WERI-Rb-1 (cell line): ENCODE results near the gene RPS16.

ENCODE experiments used
- DNase-seq: peaks from one replicate; pipeline ENCODE4 v3.0.0-alpha.2; 2020
- H3K27ac ChIP-seq: fragments of 250-450 bp; sonication (Bioruptor Pico); 2 replicates; pipeline ENCODE4 v1.5.1; 2020; ENCODE audit warnings: mild to moderate bottlenecking, moderate library complexity
- H3K27me3 ChIP-seq: fragments of 250-450 bp; sonication (Bioruptor Pico); 2 replicates; pipeline ENCODE4 v1.5.1; 2021; ENCODE audit warnings: mild to moderate bottlenecking, low read depth, moderate library complexity; ENCODE audit not compliant: insufficient read depth, severe bottlenecking
- H3K36me3 ChIP-seq: fragments of 250-450 bp; sonication (Bioruptor Pico); 2 replicates; pipeline ENCODE4 v1.5.1; 2020; ENCODE audit warnings: mild to moderate bottlenecking, moderate library complexity
- H3K4me3 ChIP-seq: 2 replicates; pipeline ENCODE4 v1.5.1; 2011; ENCODE audit warnings: low read depth, mild to moderate bottlenecking, control low read depth, low read length
- H3K9me3 ChIP-seq: fragments of 250-450 bp; sonication (Bioruptor Pico); 2 replicates; pipeline ENCODE4 v1.5.1; 2021; ENCODE audit warnings: mild to moderate bottlenecking, moderate library complexity; ENCODE audit not compliant: severe bottlenecking
- TF ChIP-seq, protein P1 (sequence below): IDR thresholded peaks from 2 replicates; pipeline ENCODE4 v1.5.1; 2011; ENCODE audit warnings: low read depth, mild to moderate bottlenecking, control low read depth, inconsistent platforms, low read length

The RPS16 gene

GRCh38 chr19:39410831-39411080 lies 25.0 kb downstream of the RPS16 start:
- DNase-seq: no peak
- TF ChIP-seq, protein P1, sequence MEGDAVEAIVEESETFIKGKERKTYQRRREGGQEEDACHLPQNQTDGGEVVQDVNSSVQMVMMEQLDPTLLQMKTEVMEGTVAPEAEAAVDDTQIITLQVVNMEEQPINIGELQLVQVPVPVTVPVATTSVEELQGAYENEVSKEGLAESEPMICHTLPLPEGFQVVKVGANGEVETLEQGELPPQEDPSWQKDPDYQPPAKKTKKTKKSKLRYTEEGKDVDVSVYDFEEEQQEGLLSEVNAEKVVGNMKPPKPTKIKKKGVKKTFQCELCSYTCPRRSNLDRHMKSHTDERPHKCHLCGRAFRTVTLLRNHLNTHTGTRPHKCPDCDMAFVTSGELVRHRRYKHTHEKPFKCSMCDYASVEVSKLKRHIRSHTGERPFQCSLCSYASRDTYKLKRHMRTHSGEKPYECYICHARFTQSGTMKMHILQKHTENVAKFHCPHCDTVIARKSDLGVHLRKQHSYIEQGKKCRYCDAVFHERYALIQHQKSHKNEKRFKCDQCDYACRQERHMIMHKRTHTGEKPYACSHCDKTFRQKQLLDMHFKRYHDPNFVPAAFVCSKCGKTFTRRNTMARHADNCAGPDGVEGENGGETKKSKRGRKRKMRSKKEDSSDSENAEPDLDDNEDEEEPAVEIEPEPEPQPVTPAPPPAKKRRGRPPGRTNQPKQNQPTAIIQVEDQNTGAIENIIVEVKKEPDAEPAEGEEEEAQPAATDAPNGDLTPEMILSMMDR: no peak
- H3K9me3 ChIP-seq: no peaks in the 10 kb centered on the region
- H3K27ac ChIP-seq: no peak overlapping the region
- no peak overlapping the region for H3K4me3 ChIP-seq
- no peaks in the 10 kb centered on the region for H3K27me3 ChIP-seq
- peaks cover 7% of the 10 kb centered on the region for H3K36me3 ChIP-seq

GRCh38 chr19:39410017-39410830 lies 25.5 kb downstream of the RPS16 start:
- peaks cover 4% of the 10 kb centered on the region for H3K36me3 ChIP-seq
- TF ChIP-seq, protein P1: no peak
- peak overlapping the region; percentile 36; the same call in 1 of the 2 replicates for H3K27ac ChIP-seq
- no peaks in the 10 kb centered on the region for H3K27me3 ChIP-seq
- H3K4me3 ChIP-seq: peak overlapping the region; percentile 84
- H3K9me3 ChIP-seq: no peaks in the 10 kb centered on the region
- no peak for DNase-seq

GRCh38 chr19:39409208-39410016 lies 26.3 kb downstream of the RPS16 start:
- H3K9me3 ChIP-seq: no peaks in the 10 kb centered on the region
- peak overlapping the region; percentile 36 for H3K27ac ChIP-seq
- peak overlapping the region; percentile 84 for H3K4me3 ChIP-seq
- H3K36me3 ChIP-seq: no peaks in the 10 kb centered on the region
- TF ChIP-seq, protein P1: no peak
- H3K27me3 ChIP-seq: no peaks in the 10 kb centered on the region
- DNase-seq: peak; percentile 81

DNA sequence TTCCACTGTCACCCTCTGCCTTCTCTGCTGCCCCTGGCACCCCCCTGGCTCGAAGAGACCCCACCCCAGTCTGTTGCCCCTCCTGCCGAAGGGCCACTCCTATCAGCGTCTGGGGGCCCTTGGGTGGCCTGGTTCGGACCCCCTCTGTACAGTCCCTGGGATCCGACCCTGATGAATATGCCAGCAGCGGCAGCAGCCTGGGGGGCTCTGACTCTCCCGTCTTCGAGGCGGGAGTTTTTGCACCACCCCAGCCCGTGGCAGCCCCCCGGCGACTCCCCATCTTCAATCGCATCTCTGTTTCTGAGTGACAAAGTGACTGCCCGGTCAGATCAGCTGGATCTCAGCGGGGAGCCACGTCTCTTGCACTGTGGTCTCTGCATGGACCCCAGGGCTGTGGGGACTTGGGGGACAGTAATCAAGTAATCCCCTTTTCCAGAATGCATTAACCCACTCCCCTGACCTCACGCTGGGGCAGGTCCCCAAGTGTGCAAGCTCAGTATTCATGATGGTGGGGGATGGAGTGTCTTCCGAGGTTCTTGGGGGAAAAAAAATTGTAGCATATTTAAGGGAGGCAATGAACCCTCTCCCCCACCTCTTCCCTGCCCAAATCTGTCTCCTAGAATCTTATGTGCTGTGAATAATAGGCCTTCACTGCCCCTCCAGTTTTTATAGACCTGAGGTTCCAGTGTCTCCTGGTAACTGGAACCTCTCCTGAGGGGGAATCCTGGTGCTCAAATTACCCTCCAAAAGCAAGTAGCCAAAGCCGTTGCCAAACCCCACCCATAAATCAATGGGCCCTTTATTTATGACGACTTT lies 27.1 kb downstream of the RPS16 start:
- Histone ChIP-seq H3K27ac (no peak overlapping the region), H3K27me3 (no peaks in the 10 kb centered on the region), H3K36me3 (no peaks in the 10 kb centered on the region), H3K4me3 (no peak overlapping the region), H3K9me3 (no peaks in the 10 kb centered on the region)
- TF ChIP-seq, protein P1: no peak
- no peak for DNase-seq

DNA sequence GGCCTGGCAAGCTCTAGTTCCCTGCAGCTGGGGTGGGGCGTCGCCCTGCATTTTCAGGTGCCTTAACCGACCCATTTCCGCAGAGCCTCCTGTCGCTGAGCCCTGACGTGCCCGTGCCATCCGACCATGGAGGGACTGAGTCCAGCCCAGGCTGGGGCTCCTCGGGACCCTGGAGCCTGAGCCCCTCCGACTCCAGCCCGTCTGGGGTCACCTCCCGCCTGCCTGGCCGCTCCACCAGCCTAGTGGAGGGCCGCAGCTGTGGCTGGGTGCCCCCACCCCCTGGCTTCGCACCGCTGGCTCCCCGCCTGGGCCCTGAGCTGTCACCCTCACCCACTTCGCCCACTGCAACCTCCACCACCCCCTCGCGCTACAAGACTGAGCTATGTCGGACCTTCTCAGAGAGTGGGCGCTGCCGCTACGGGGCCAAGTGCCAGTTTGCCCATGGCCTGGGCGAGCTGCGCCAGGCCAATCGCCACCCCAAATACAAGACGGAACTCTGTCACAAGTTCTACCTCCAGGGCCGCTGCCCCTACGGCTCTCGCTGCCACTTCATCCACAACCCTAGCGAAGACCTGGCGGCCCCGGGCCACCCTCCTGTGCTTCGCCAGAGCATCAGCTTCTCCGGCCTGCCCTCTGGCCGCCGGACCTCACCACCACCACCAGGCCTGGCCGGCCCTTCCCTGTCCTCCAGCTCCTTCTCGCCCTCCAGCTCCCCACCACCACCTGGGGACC lies 27.9 kb downstream of the RPS16 start:
- TF ChIP-seq, protein P1: no peak
- H3K9me3 ChIP-seq: no peaks in the 10 kb centered on the region
- H3K27me3 ChIP-seq: no peaks in the 10 kb centered on the region
- no peak overlapping the region for H3K27ac ChIP-seq
- DNase-seq: no peak
- no peaks in the 10 kb centered on the region for H3K36me3 ChIP-seq
- no peak overlapping the region for H3K4me3 ChIP-seq
